Neural crest cell (in vitro differentiated cells): ENCODE measurements around the gene SMIM38. TPM values are rescaled to one million over a fixed set of nuclear protein-coding genes. Genes with fewer than 3 reads are reported as not detected.

Experiments used
- DNase-seq: peaks from one replicate; pipeline ENCODE4 v3.0.0; 2021; ENCODE audit warnings: low read depth, mixed read lengths, low spot score
- H3K27ac Mint-ChIP-seq: one replicate; pipeline ENCODE4 v1.8.0; 2021; ENCODE audit warnings: mild to moderate bottlenecking, mixed read lengths; ENCODE audit not compliant: unreplicated experiment
- H3K27me3 Mint-ChIP-seq: 2 replicates; pipeline ENCODE4 v1.8.0; 2021; ENCODE audit warnings: low read depth, mild to moderate bottlenecking, mixed read lengths
- H3K36me3 Mint-ChIP-seq: 2 replicates; pipeline ENCODE4 v1.8.0; 2021; ENCODE audit warnings: low read depth, mild to moderate bottlenecking, mixed read lengths
- H3K4me1 Mint-ChIP-seq: 2 replicates; pipeline ENCODE4 v1.8.0; 2021; ENCODE audit warnings: mixed read lengths
- H3K4me3 Mint-ChIP-seq: one replicate; pipeline ENCODE4 v1.8.0; 2021; ENCODE audit warnings: mild to moderate bottlenecking, mixed read lengths
- H3K9me3 Mint-ChIP-seq: 2 replicates; pipeline ENCODE4 v1.8.0; 2021; ENCODE audit warnings: mixed read lengths
- CTCF ChIP-seq: fragments of 200-600 bp; sonication (generic); conservative IDR thresholded peaks from 2 replicates; pipeline ENCODE4 v1.5.0; 2021; ENCODE audit warnings: antibody characterized with exemption, mild to moderate bottlenecking
- total RNA-seq: library from RNA; stranded (reverse); gene quantifications from 2 replicates; pipeline ENCODE4 v1.2.1, GENCODE V29; 2021

Gene SMIM38
- total RNA-seq, 1 donor from 2014 or later = 1.4 TPM

GRCh38 chr11:69201066-69201365 is 45.3 kb downstream of the SMIM38 start:
- peaks cover 19% of the 10 kb centered on the region for H3K27me3 Mint-ChIP-seq
- peaks cover 33% of the 10 kb centered on the region for H3K4me1 Mint-ChIP-seq
- TF ChIP-seq CTCF = no peak
- no peak for DNase-seq
- no peak overlapping the region for H3K27ac Mint-ChIP-seq
- peaks cover 6% of the 10 kb centered on the region for H3K9me3 Mint-ChIP-seq
- peaks cover 3% of the 10 kb centered on the region for H3K36me3 Mint-ChIP-seq
- no peak overlapping the region for H3K4me3 Mint-ChIP-seq

GRCh38 chr11:69201764-69202370 is 46.1 kb downstream of the SMIM38 start:
- no peak overlapping the region for H3K4me3 Mint-ChIP-seq
- TF ChIP-seq CTCF = no peak
- peaks cover 6% of the 10 kb centered on the region for H3K9me3 Mint-ChIP-seq
- no peak overlapping the region for H3K27ac Mint-ChIP-seq
- peaks cover 38% of the 10 kb centered on the region for H3K4me1 Mint-ChIP-seq
- H3K36me3 Mint-ChIP-seq = peaks cover 3% of the 10 kb centered on the region
- DNase-seq = no peak
- peaks cover 19% of the 10 kb centered on the region for H3K27me3 Mint-ChIP-seq

GRCh38 chr11:69202511-69203221 is 46.9 kb downstream of the SMIM38 start:
- no peak for TF ChIP-seq CTCF
- no peak overlapping the region for H3K4me3 Mint-ChIP-seq
- no peak overlapping the region for H3K27ac Mint-ChIP-seq
- H3K4me1 Mint-ChIP-seq = peaks cover 42% of the 10 kb centered on the region
- H3K9me3 Mint-ChIP-seq = peaks cover 6% of the 10 kb centered on the region
- DNase-seq = no peak
- H3K27me3 Mint-ChIP-seq = peaks cover 19% of the 10 kb centered on the region
- H3K36me3 Mint-ChIP-seq = peaks cover 3% of the 10 kb centered on the region

GRCh38 chr11:69203381-69203780 is 47.6 kb downstream of the SMIM38 start:
- no peak for TF ChIP-seq CTCF
- Mint-ChIP-seq H3K27me3 (peaks cover 19% of the 10 kb centered on the region), H3K4me1 (peaks cover 42% of the 10 kb centered on the region), H3K36me3 (peaks cover 5% of the 10 kb centered on the region), H3K27ac (no peak overlapping the region), H3K4me3 (no peak overlapping the region), H3K9me3 (peaks cover 6% of the 10 kb centered on the region)
- no peak for DNase-seq

- Mint-ChIP-seq H3K4me1 (peaks cover 42% of the 10 kb centered on the region), H3K27me3 (peaks cover 15% of the 10 kb centered on the region), H3K4me3 (no peak overlapping the region), H3K9me3 (peaks cover 2% of the 10 kb centered on the region), H3K36me3 (peaks cover 2% of the 10 kb centered on the region), H3K27ac (no peak overlapping the region)
- no peak for TF ChIP-seq CTCF
- no peak for DNase-seq
Measured at GRCh38 chr11:69203901-69204245, 48.1 kb downstream of the SMIM38 start.
